Omental fat pad (tissue), 4 donors: ENCODE measurements around the gene BPIFB3. TPM values are rescaled to one million over a fixed set of nuclear protein-coding genes. Genes with fewer than 3 reads are reported as not detected.

Experiments used
- ATAC-seq: fragments of 150-250 bp; one replicate; pipeline ENCODE4 v1.9.1; 2016; ENCODE audit warnings: mild to moderate bottlenecking, moderate library complexity; ENCODE audit not compliant: low FRiP score
- DNase-seq: peaks from one replicate; pipeline ENCODE4 v3.0.0-alpha.2; 2019; ENCODE audit warnings: low spot score
- total RNA-seq, 4 donors: library from RNA; depleted of rRNA; stranded (reverse); fragments of >200 nt; gene quantifications; one replicate each; pipeline ENCODE4 v1.1.0, GENCODE V29; 2016
- TF ChIP-seq, protein P1 (sequence below), 3 donors: fragments of 450-650 bp; IDR thresholded peaks; one replicate each; pipeline ENCODE4 v1.5.1; 2016 to 2017; ENCODE audit warnings: antibody characterized with exemption in 3 of 3, mild to moderate bottlenecking in 3 of 3, moderate library complexity in 2 of 3

BPIFB3 gene
- total RNA-seq, 4 donors from 2014 or later: not detected

DNA sequence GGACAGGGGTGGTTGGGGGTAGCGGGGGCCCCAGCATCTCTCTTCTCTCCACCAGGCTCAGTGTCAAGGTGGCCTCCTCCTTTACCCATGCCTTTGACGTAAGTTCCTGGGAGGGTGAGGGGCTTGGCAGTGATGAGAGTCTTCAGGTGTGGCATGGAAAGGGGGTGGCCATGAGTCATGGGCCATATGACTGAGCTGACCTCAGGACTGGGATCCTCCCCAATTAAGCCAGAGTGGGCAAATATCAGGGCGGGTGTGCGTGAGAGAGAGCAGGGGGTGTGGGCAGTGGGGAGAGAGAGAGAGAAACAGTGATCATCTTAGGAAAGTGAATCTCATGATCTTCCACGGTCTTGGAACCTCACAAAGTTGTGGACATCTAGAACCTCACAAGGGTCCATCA lies 17.5 kb downstream of the BPIFB3 start:
- DNase-seq: no peak
- no peak for ATAC-seq

DNA sequence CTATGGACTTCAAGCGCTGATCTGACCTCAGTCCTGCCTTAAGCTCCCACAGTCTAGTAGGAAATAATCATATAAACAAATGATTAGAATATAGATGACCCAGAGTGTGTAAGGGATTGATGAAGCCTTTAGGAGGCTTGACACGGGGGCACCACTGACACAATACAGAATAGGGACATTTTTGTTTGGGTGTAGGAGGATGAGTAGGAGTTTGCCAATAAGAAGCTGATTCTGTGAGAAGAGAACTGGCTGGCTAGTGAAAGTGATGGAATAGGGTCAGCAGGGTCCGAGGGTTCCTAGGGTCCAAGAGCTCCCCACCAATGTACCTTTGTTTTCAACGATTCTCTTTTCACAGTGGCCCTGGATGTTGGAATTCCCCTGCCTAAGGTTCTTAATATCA lies 18.7 kb downstream of the BPIFB3 start:
- no peak for DNase-seq
- TF ChIP-seq, protein P1, sequence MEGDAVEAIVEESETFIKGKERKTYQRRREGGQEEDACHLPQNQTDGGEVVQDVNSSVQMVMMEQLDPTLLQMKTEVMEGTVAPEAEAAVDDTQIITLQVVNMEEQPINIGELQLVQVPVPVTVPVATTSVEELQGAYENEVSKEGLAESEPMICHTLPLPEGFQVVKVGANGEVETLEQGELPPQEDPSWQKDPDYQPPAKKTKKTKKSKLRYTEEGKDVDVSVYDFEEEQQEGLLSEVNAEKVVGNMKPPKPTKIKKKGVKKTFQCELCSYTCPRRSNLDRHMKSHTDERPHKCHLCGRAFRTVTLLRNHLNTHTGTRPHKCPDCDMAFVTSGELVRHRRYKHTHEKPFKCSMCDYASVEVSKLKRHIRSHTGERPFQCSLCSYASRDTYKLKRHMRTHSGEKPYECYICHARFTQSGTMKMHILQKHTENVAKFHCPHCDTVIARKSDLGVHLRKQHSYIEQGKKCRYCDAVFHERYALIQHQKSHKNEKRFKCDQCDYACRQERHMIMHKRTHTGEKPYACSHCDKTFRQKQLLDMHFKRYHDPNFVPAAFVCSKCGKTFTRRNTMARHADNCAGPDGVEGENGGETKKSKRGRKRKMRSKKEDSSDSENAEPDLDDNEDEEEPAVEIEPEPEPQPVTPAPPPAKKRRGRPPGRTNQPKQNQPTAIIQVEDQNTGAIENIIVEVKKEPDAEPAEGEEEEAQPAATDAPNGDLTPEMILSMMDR (IDR thresholded peaks at IDR 0.05): no peak
- ATAC-seq: no peak

More for the DNA sequence above, 17.5 kb downstream of the BPIFB3 start:
- TF ChIP-seq, protein P1 (IDR thresholded peaks at IDR 0.05): no peak

DNA sequence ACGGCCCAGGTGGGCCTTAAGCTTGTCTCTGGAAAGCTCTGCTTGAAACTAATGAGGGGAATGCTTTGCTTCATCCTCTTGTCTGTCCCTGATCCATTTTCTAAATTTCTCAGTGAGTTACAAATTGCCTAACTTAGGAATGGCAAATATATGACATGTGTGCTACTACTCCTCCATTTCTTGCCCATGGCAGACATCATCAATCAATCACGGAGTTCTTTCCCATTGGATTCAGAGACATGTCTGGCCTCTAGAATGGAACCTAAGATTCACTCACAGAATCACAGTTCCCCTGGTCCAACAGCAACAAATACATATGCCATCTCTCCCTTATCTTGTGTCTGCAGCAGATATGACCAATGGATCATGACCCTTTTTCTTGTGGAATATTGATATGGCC lies 19.1 kb downstream of the BPIFB3 start:
- DNase-seq (no peak), ATAC-seq (no peak)
- TF ChIP-seq, protein P1 (IDR thresholded peaks at IDR 0.05): no peak

DNA sequence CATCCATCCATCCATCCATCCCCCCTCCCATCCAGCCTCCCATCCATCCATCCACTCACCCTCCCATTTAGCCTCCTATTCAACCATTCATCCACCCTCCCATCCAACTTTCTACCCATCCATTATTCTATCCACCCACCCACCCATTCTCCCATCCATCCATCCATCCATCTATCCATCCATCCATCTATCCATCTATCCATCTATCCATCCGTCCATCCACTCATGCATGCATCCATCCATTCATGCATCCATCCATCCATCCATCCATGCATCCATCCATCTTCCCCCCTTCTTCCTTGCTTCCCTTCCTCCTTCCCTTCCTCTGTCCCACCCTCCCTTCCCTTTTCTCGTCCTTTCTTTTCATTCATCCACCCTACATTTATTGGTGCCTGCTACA lies 21.0 kb downstream of the BPIFB3 start:
- no peak for DNase-seq
- no peak for ATAC-seq
- TF ChIP-seq, protein P1 (IDR thresholded peaks at IDR 0.05): no peak

DNA sequence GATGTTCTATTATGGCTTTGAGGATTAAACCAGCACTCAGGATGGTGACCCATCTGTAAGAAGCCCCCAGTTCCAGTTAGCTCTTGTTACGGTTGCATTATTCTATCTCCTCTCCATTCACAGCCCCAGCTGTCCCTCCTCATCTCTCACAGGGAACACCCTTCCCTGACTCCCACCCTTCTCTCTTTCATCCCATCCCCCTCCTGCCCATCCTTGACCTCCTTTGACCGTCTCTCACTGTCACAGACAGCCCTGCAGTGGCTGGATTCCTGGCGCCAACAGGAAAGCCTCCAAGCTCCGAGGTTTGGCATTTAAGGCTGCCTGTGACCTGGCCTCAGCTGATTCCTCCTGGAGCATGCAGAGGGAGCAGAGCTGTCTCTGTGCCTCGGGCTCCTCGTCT lies 21.6 kb downstream of the BPIFB3 start:
- ATAC-seq (no peak), DNase-seq (no peak)
- TF ChIP-seq, protein P1 (IDR thresholded peaks at IDR 0.05): no peak

DNA sequence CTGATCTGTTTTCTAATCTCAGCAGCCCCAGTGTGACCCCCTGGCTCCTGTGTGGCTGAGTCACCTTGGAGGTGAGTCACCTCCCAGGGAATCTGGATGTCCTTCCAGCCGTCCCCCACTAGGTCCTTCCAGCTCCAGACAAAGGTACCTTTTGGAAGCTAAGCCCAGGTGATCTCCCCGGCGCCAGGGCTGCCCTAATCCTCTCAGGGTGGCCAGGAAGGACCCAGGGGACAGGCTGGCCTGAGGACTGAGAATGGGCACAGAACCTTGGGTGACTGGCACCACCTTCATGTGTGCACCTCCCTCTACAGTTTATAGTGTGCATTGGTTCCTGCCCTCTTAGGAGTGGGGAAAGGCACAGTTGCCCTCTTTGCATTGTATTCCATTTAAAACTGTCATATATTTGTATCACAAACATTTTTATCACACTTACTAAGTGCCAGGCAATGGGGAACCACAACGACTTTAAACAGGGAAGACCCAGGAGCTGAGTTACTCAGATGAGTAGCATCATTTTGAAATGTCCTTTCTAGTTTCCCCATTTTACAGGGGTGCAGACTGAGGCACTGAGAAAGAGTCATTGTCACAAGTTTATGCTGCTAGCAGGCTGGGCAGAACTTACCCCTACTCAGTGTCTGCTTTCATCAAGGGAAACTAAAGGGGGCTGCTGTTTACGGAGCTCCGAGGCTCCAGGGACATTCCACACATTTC lies 23.1 kb downstream of the BPIFB3 start:
- TF ChIP-seq, protein P1 (IDR thresholded peaks at IDR 0.05): no peak
- DNase-seq (no peak), ATAC-seq (no peak)

DNA sequence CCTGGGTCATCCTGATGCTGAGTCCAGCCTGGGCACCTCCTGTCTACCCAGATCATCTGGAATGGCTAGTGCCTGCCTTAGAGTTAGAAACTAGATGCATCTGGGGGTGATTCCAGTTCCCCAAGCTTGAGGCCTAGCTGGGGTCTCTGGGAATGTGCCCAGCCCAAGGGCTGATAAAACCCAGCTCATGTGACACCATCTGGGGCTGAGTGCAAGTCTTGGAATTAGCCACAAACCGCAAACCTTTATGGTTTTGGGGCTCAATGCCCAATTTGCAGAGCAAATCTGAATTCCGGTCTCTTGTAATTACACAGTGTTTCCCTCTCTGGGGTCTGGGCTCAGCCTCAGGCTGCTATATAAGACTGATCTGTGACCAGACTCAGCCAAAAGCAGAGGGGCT lies 25.6 kb downstream of the BPIFB3 start, which contains the start of gene BPIFB4:
TSS of gene BPIFB4 (plus strand) at position 385 of the 400 bp plus-strand sequence. CDS start 1,884 bp downstream, outside the sequence.
- no peak for ATAC-seq
- TF ChIP-seq, protein P1 (IDR thresholded peaks at IDR 0.05): no peak

More for the DNA sequence above, 25.6 kb downstream of the BPIFB3 start, which contains the start of gene BPIFB4:
- DNase-seq: no peak
